ENCODE measurements around the gene IER5. TPM values are rescaled to one million over a fixed set of nuclear protein-coding genes. Genes with fewer than 3 reads are reported as not detected.

Gene IER5
- total and polyA plus RNA-seq, 2 of the 13 experiments (the other 11 are each of a cell fraction or from before 2014, with no cell fraction given) = 2.5 to 3.5 TPM

- TF ChIP-seq IRF1 (CRISPR knock-in tag; IDR thresholded peaks at IDR 0.05; ENCODE audit: low read depth) = no peak
- TF ChIP-seq SMARCE1 (IDR thresholded peaks at IDR 0.05; ENCODE audit: borderline replicate concordance) = no peak
- no peak for TF ChIP-seq HMG20B (CRISPR knock-in tag; conservative IDR thresholded peaks at IDR 0.05)
- no peak for TF ChIP-seq ZNF281 (CRISPR knock-in tag; IDR thresholded peaks at IDR 0.05; ENCODE audit: borderline replicate concordance)
- no peak for TF ChIP-seq SYNCRIP (IDR thresholded peaks at IDR 0.05; ENCODE audit: insufficient read depth, low read depth, low read length)
- no peak for TF ChIP-seq ZNF784 (CRISPR knock-in tag; IDR thresholded peaks at IDR 0.05; ENCODE audit: borderline replicate concordance)
- TF ChIP-seq JDP2 (CRISPR knock-in tag; IDR thresholded peaks at IDR 0.05; ENCODE audit: borderline replicate concordance) = no peak
Observed at GRCh38 chr1:181076852-181077251, 11.6 kb upstream of the IER5 start (continued).

GRCh38 chr1:181077576-181078242 is 10.8 kb upstream of the IER5 start:
- DNase-seq (ENCODE audit: low spot score) = no peak
- Histone ChIP-seq H3K4me2 (ENCODE audit: low read depth, low read length) (no peak overlapping the region), H3K27ac (ENCODE audit: extremely low read length, insufficient read depth, low read length) (no peak overlapping the region), H3K36me3 (replicated peaks in 1 of 2; ENCODE audit: control insufficient read depth in 1 of 2, insufficient read depth in 2 of 2, low read length in 2 of 2) (no peaks in the 10 kb centered on the region), H3K4me1 (ENCODE audit: insufficient read depth, low read length) (peaks cover 15% of the 10 kb centered on the region; the same call in 1 of the 2 replicates), H2AFZ (ENCODE audit: low read length) (no peak overlapping the region), H3K27me3 (ENCODE audit: control insufficient read depth in 1 of 2, insufficient read depth in 2 of 2, low read length in 2 of 2) (peaks cover 3 to 24% of the 10 kb centered on the region in 2 experiments; a peak in 3 of 5 replicates), H3K79me2 (ENCODE audit: insufficient read depth, low read length) (no peaks in the 10 kb centered on the region), H3K9me3 (ENCODE audit: low read length) (no peaks in the 10 kb centered on the region), H3K9ac (ENCODE audit: insufficient read depth, low read depth, low read length) (no peak overlapping the region), H4K20me1 (ENCODE audit: insufficient read depth, low read length) (no peaks in the 10 kb centered on the region), H3K4me3 (replicated peaks in 1 of 3; ENCODE audit: insufficient read depth in 1 of 3, low read depth in 2 of 3, low read length in 3 of 3) (no peak overlapping the region)
- intact Hi-C loops (cut with micrococcal nuclease; ENCODE audit: unreplicated experiment) (no loop called here), in situ Hi-C loops (cut with HindIII; ENCODE audit: extremely low pct_ligation_motif_present, low pct_unique_long_range_greater_than_20kb) (no loop called here)
- no peak for FAIRE-seq
- ATAC-seq = no peak
- no TSS peak for BruUV-seq (replicated peaks)
- 80% methylated on average over 7 of the region's 7 CpGs for WGBS (ENCODE audit: low lambda C conversion rate)
- POLR2A ChIA-PET = no interaction called here
- CTCF ChIA-PET (ENCODE audit: low intra/inter-chr PET ratio, low total read pairs) = no interaction called here
- TF ChIP-seq NR2F1 (CRISPR knock-in tag; IDR thresholded peaks at IDR 0.05) = no peak
- TF ChIP-seq ZNF207 (IDR thresholded peaks at IDR 0.05; ENCODE audit: borderline replicate concordance) = no peak
- TF ChIP-seq PPARG (CRISPR knock-in tag; conservative IDR thresholded peaks at IDR 0.05) = no peak
- TF ChIP-seq MAX (IDR thresholded peaks at IDR 0.05) = no peak
- TF ChIP-seq NKX3-1 (CRISPR knock-in tag; IDR thresholded peaks at IDR 0.05) = no peak
- no peak for TF ChIP-seq HOXA9 (CRISPR knock-in tag; IDR thresholded peaks at IDR 0.05; ENCODE audit: borderline replicate concordance)
- TF ChIP-seq ZNF598 (CRISPR knock-in tag; IDR thresholded peaks at IDR 0.05; ENCODE audit: borderline replicate concordance) = no peak
- TF ChIP-seq ZNF34 (CRISPR knock-in tag; IDR thresholded peaks at IDR 0.05; ENCODE audit: borderline replicate concordance) = no peak
- no peak for TF ChIP-seq NR0B2 (CRISPR knock-in tag; IDR thresholded peaks at IDR 0.05)
